H7 (cell line): ENCODE data around the gene FSTL4. TPM values are rescaled to one million over a fixed set of nuclear protein-coding genes. Genes with fewer than 3 reads are reported as not detected.

Experiments used
- DNase-seq: peaks from one replicate; pipeline ENCODE4 v3.0.0; 2012
- H3K27me3 ChIP-seq: 2 replicates; pipeline ENCODE4 v1.6.0; 2011; ENCODE audit warnings: mild to moderate bottlenecking, low read length; ENCODE audit not compliant: control insufficient read depth, insufficient read depth
- H3K36me3 ChIP-seq: replicated peaks from 2 replicates; pipeline ENCODE4 v1.5.1; 2011; ENCODE audit warnings: low read length; ENCODE audit not compliant: control insufficient read depth, insufficient read depth
- H3K4me3 ChIP-seq: 2 replicates; pipeline ENCODE4 v1.5.1; 2011; ENCODE audit warnings: low read depth, mild to moderate bottlenecking, control low read depth, low read length, moderate library complexity; ENCODE audit not compliant: insufficient read depth
- total RNA-seq: library from RNA; depleted of rRNA; stranded (reverse); fragments of >200 nt; shearing (Covaris generic); gene quantifications from 2 replicates; pipeline ENCODE4 v1.2.3, GENCODE V29; 2014

FSTL4 gene
- total RNA-seq, 1 experiment from 2014 or later, result 2.4 TPM

DNA sequence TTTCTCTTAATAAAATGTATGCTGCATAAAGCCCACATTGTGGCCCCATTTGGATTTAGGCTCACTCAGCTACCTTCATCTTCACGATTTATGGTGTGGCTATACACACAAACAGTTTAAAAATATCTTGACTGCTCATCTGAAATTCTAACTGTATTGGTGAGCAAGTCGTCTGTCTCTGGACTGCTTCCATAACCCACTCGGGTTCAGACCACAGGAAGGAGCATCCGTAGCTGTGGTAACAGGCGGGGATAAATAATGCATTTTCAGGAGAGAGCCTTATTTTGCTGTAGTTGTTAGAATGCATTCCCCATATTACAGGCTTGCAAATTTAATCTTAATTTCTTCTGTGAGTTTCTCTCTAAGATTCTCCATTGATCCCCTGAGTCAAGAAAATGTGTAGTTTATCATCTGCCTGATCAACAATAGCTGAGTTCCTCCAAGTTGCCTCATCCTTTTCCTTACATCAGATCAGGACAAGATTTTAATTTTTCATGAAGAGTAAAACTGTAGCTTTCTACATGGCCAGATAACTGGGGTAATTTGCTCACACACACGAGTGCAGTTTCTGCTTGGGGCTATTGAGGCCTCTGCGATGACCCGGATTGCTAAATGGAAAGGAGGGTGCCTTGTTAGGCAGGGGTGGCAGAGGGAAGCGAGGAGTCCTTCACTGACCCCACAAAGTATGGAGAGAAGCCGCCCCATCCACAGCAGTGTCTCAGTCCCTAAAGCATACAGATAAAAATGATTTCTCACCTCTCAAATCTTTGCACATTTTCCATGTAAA, 133.9 kb downstream of the FSTL4 start:
- Histone ChIP-seq H3K27me3 (no peaks in the 10 kb centered on the region), H3K4me3 (no peak overlapping the region), H3K36me3 (no peaks in the 10 kb centered on the region)
- no peak for DNase-seq

DNA sequence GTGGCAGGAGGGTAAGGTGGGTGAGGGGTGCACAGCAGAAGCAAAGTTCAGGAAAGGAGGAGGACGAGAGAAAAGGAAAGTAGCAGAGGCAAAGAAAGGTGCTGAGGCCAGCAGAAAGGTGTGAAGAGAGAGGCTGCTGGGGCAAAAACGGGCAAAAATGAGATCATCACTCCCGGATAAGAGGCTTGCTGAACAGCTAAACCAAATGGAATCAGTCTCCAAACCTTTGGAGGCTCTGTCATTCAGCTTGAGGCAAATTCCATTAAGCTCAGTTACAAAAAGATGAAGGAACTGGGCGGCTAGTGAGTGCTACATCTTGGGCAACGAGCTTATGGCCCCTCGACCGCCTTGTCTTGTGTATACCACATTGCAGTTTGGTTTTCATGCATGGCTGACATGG, 136.4 kb downstream of the FSTL4 start:
- DNase-seq, result no peak
- H3K4me3 ChIP-seq, result no peak overlapping the region
- H3K27me3 ChIP-seq, result no peaks in the 10 kb centered on the region
- H3K36me3 ChIP-seq, result no peaks in the 10 kb centered on the region

DNA sequence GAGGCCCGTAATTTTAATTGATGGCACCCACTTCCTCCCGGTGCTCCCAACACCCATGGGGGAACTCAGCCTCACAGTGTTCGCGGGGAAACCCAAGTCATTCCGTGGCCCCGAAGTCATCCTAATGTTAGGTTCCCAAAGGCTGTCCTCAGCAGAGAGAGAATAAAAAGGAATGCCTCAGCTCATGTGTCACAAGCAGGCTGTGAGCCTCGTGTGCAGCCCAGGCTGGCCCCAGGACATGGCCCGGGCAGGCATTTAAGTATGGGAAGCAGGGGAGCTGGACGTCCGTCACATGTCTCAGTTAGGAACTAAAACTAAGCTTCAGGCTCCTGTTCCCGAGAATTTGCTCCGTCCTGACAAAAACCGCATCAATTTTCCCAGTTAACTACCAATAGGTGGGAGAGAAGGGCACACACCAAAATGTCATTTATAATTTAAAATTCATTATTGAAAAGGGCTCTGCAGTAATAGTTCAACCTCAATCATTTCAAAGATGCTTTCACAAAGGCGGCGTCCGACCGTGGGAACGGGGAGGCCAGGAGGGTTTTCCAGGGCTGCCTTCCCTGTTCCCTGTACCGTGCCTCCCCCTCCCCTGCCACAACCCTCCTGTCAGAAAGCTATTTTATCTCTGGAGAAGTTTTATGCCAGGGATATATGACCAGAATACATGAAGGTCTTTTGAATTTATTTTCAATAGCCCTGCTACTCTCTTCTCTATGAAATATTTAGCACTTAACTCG, 137.3 kb downstream of the FSTL4 start:
- H3K36me3 ChIP-seq, result no peaks in the 10 kb centered on the region
- no peak for DNase-seq
- no peaks in the 10 kb centered on the region for H3K27me3 ChIP-seq
- H3K4me3 ChIP-seq, result no peak overlapping the region

DNA sequence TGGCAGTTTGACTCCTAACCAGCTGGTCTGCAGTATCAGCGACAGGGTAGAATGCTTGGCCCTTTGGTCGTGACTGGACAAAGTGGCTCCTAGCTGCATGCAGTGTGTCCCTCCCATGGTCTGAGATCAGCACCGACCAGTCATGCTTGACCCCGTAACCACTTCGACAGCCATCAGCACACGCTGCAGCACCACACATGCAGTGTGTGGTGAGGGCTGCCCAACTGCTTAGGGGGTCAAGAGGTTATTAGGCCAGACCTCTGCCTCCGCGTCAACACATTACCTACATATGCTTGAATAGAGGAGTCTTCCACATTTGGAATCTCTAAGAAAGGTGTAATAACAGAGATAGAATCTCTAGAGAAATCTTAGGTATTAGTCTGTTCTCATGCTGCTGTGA, 139.1 kb downstream of the FSTL4 start:
- no peaks in the 10 kb centered on the region for H3K36me3 ChIP-seq
- H3K27me3 ChIP-seq, result no peaks in the 10 kb centered on the region
- H3K4me3 ChIP-seq, result no peak overlapping the region
- DNase-seq, result no peak

DNA sequence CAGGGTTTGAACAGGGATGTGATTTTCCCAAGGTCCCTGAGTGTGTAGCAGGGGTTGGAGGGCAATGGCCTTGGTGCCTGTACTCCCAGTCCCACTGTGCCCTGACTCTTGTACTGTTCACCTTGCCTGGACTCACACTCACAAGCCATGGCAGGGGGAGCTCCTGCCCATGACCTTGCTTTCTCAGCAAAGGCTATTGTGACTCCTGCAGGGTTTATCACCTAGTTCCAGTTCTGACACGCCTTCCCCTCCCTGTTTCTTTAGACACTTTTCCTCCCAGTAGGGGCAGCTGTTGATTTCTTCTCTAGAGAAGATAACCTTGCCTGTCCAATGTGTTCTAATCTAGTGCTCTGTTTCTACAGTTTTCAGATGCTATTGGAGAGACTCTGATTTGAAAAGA, 139.5 kb downstream of the FSTL4 start:
- Histone ChIP-seq H3K36me3 (no peaks in the 10 kb centered on the region), H3K4me3 (no peak overlapping the region), H3K27me3 (no peaks in the 10 kb centered on the region)
- no peak for DNase-seq

DNA sequence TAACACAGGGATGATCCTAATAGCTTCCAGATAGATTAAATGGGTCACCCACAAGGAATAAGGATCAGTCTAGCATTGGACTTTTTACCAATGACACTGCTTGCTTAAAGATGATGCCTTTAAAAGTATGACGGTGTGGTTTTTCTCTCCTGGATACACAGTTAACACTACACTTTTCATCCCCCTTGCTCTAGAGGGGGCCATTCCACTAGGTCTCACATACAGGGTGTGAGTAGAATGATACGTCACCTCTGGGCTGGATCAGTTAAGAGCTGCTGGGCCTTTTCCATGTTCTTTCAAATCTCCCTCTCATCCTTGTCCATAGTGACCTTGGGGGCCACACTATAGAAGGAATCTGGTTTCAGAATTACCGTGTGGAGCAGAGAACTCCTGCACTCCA, 140.6 kb downstream of the FSTL4 start:
- Histone ChIP-seq H3K4me3 (no peak overlapping the region), H3K27me3 (no peaks in the 10 kb centered on the region), H3K36me3 (no peaks in the 10 kb centered on the region)
- peak; percentile 51 for DNase-seq

DNA sequence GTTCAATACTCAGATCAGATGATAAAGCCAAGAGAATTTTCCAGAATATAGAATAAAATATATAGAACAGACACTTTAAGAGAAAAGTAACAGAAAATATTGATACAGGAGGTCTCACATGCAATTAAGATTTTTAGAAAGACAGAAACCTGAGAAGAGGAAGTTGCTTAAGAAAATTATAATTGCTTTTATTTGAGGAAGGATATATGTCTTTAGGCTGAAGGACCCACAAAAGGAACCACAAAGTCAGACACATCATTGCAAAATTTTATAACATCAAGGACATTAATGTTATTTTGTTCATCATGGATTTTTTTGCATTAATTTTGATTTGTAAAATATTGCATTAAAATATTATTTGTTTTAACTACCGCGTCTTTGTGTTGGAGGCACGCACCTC, 141.5 kb downstream of the FSTL4 start:
- DNase-seq, result no peak
- Histone ChIP-seq H3K4me3 (no peak overlapping the region), H3K27me3 (no peaks in the 10 kb centered on the region), H3K36me3 (no peaks in the 10 kb centered on the region)

DNA sequence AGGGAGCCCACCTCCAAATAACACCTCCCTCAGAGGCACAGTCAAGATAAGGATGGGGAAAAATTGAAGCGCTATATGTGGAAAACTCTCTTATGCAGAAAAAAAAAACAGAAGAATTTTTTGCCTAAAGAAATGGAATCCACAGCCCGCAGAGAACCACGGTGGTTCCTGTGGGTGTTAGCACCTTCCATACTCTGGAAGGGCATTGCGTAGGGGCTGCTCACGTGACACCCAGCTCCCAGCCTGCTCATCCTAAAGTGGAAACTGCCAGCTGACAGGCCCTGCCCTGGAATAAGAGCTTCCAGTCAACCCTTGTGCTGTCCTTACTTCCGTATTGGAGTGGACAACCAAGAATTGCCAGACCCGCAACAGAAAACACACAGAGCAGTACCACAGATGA, 142.5 kb downstream of the FSTL4 start:
- no peaks in the 10 kb centered on the region for H3K36me3 ChIP-seq
- no peaks in the 10 kb centered on the region for H3K27me3 ChIP-seq
- H3K4me3 ChIP-seq, result no peak overlapping the region
- DNase-seq, result no peak

DNA sequence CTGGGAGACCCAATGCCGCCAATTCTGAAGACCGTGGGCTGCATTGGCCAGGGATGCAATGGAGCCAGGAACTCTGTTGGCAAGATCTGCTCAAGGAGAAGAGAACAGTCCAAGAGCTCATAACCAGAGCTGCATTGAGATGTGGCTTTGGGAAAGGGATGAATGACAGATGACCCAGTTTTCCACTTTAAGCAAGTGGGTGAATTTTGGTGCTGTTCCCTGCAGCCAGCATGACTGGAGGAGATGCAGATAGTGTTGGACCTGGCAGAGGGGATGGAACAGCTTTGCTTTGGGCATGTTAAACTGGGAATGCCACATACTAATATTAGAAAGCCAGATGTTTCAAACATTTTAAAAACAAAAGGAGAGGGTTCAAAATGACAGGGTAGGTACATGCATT, 143.1 kb downstream of the FSTL4 start:
- no peaks in the 10 kb centered on the region for H3K27me3 ChIP-seq
- H3K4me3 ChIP-seq, result no peak overlapping the region
- H3K36me3 ChIP-seq, result no peaks in the 10 kb centered on the region
- DNase-seq, result no peak

DNA sequence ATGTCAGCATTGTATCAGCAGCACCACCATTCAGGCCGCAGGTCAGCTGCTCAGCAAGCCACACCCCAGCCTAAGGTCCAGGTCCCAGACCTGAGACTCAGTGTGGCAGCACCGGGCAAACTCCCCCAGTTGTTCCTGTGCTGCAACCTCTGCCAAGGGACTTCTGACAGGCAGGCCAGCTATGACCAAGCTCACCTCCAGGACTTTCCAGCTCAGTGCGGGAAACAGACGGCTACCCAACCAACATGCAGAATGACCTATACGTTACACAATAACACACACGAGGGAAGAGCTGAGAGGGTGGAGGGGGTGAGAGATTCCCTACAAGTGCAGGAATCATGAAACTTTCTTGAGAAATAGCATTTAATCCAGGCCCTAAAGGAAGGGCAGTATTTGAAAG, 143.7 kb downstream of the FSTL4 start:
- DNase-seq, result no peak
- no peak overlapping the region for H3K4me3 ChIP-seq
- no peaks in the 10 kb centered on the region for H3K36me3 ChIP-seq
- H3K27me3 ChIP-seq, result no peaks in the 10 kb centered on the region

DNA sequence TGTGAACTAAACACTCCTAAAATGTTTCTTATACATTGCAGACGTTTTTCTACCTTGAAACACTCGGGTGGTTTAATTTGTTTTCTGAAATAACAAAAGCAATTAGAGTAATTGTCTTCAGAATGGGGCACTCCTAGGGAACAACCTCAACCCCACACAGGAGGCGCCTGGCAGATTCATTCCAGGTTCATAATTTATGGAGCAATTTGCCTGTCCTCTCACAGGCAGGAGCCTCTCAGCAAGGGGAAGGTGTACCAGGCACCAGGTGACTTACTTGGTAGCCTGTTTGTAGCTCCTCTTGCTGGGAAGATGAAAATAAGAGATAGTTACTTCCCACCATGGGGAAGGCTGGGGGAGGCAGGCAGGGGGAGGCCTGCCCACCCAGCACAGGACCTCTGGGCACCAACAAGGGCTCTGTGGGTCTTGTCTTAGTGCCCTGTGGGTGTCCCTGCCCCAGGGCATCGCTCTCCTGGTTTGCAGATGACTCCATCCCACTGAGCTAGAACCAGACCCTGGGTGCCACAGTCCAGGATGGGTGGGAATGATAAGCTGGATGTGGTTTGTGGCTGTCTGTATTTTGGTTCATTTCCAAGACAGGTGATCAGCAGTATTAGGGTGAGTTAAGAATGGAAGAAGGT, 144.4 kb downstream of the FSTL4 start:
- no peak for DNase-seq
- Histone ChIP-seq H3K27me3 (no peaks in the 10 kb centered on the region), H3K4me3 (no peak overlapping the region), H3K36me3 (no peaks in the 10 kb centered on the region)

DNA sequence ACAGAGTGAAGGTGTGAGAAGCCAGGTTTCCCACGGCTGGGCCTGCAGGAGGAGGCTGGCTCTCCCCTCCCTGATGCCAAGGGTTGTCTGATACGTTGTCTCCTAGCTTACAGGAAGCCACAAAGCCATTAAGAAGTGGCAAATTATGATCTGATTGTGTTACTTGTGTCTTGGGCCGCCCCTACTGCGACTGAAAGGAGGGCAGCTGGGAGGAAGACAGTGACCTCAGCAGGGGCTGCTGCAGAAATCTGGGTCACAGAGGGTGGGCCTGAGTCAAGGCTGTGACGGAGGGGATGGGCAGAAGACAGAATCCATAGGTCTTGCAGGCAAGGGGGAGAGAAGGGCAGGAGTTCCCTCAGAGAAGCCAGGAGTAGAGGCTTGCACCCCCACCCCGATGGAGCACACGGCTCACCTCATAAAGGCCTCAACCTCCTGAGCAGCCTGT, 145.0 kb downstream of the FSTL4 start:
- Histone ChIP-seq H3K4me3 (no peak overlapping the region), H3K27me3 (no peaks in the 10 kb centered on the region), H3K36me3 (no peaks in the 10 kb centered on the region)
- DNase-seq, result peak; percentile 57

DNA sequence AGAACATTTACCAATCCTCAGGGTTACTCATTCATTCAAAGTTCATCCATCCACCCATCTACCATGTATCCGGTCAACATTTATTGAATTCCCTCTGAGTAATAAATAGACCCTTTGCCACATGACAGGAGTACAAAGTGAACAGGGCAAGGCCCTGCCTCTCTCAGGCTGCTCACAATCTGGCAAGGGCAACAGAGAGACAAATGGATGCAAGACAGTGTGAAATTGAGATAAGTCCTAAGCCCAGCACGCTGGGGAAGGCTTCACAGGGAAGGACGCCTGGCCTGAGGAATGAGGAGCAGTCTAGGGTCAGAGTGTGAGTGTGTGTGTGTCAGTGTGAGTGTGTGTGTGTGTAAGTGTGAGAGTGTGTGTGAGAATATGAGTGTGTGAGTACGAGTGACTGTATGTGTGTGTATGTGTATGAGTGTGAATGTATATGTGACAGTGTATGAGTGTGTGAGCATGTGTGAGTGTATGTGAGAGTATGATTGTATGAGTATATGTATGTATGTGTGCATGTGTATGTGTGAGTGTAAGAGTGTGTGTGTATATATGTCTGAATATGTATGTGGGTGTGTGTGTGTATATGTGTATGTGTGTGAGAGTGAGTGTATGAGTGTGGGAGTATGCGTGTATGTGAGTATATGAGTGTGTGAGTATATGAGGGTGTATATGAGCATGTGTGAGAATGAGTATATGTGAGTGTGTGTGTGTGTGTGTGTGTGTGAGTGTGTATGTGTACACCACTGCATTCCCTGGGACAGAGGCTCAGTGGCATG, 145.6 kb downstream of the FSTL4 start:
- Histone ChIP-seq H3K27me3 (no peaks in the 10 kb centered on the region), H3K36me3 (no peaks in the 10 kb centered on the region), H3K4me3 (no peak overlapping the region)
- no peak for DNase-seq

DNA sequence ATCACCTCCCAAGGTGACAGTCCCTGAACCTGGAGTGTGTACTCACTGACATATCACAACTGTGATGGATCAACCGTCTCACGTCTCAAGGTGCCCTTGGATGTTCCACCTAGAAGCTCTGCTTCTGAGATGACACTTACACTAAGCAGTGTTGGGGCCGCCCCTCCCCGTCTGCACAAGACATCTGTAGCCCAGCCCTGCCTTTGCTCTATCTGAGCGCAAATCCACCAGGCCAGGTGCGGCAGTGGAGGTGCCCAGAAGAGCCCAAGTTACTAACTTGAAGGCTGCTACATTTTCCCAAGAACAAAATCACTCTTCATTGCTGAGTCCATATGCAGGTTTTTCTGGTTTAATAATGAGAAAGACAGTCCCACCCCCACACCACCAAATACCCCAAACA, 148.3 kb downstream of the FSTL4 start:
- DNase-seq, result no peak
- no peaks in the 10 kb centered on the region for H3K27me3 ChIP-seq
- H3K36me3 ChIP-seq, result no peaks in the 10 kb centered on the region
- H3K4me3 ChIP-seq, result no peak overlapping the region
